ENCODE data around the gene ID3. TPM values are rescaled to one million over a fixed set of nuclear protein-coding genes. Genes with fewer than 3 reads are reported as not detected.

The ID3 gene
- total RNA-seq, 1 donor from 2014 or later, result 154 TPM

DNA sequence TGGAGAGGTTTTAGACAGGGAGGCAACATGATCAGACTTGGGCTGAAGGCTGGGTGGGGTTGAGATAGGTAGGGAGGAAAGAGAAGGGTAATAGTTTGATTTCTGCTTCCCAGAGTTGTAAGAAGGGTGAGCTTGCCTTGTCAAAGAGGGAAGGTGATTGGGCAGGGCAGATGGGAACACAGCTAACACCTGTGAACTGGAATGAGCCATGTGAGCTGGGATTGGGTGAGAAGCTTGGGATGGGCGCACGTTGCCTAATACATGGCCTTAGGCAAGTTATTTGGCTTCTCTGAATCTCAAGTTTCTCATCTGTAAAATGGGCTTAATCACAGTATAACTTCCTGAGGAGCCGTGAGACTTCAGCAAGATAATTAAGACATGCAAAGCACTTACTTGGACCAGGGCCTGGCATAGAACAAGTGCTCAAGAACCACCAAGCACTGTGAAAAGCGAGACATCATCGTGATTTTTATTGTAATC, 33.8 kb upstream of the ID3 start:
- TF ChIP-seq, protein P1, sequence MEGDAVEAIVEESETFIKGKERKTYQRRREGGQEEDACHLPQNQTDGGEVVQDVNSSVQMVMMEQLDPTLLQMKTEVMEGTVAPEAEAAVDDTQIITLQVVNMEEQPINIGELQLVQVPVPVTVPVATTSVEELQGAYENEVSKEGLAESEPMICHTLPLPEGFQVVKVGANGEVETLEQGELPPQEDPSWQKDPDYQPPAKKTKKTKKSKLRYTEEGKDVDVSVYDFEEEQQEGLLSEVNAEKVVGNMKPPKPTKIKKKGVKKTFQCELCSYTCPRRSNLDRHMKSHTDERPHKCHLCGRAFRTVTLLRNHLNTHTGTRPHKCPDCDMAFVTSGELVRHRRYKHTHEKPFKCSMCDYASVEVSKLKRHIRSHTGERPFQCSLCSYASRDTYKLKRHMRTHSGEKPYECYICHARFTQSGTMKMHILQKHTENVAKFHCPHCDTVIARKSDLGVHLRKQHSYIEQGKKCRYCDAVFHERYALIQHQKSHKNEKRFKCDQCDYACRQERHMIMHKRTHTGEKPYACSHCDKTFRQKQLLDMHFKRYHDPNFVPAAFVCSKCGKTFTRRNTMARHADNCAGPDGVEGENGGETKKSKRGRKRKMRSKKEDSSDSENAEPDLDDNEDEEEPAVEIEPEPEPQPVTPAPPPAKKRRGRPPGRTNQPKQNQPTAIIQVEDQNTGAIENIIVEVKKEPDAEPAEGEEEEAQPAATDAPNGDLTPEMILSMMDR (conservative IDR thresholded peaks at IDR 0.05; ENCODE audit: low read depth, low read length), result no peak
- DNase-seq (ENCODE audit: low read depth), result no peak
- H3K4me3 ChIP-seq (ENCODE audit: low read depth, low read length), result no peak overlapping the region

DNA sequence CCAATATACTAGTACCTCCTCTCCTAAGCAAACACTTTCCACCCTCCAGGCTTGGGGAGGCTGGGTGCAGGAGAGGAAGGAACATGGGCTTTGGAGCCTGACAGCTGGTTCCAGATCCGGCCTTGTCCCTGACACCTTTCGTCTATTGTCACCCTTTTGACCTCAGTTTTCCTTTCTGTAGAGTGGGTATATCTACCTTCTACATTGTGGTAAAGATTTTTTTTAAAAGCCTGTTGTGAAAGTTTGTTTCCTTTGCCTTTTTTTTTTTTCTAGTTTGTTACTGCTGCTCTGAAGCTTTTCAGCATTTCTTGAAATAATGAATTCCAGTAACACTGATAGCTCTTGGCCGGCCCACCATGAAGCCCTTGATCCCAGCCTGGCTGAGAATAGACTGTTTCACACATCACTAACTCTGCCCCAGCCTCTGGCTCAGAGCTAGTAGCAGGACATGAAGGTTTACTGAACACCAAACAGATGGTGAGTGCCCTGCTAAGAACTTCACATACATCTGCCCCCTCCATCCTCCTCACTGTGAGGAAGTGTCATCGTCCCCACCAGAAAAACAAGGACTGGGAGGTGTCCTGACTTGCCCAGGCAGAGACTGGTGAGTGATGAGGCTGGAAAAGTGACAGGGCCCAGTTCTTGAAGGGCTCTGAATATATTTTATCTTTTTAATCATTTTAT, 33.0 kb upstream of the ID3 start:
- TF ChIP-seq, protein P1 (conservative IDR thresholded peaks at IDR 0.05; ENCODE audit: low read depth, low read length), result no peak

DNA sequence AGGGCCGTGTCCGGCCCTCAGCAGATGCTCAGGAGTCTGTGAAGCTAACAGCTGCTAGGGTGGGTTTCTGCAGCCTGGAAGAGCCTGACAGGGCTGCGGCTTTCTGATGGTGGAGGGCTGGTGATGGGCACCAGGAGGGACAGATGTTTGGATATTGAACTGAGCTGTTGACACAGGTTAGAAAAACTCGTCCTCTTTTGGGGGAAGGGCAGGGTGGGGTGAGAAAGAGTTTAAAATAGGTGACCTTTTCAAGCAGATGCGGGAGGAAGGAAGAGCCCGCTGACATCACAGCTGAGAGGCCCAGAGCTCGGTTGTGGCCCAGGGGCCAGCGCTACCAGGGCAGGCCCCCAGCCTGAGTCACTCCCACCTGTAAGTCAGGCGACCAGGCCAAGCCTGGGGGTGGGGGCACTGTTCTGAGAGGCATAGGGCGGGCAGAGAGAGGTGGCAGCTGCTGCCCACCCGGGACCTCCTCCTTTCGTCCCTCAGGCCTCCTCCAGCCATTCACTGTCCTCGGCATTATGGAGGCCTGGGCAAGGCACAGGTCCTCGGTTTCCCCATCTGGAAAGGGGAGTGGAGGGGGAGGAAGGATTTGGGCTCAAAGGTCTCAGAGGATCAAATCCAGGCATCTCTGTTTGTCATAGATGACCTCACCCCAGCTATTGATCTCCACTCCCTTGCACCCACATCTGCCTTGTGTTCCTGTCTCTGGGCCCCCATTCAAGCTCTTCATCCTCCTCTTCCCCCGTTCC, 32.3 kb upstream of the ID3 start:
- TF ChIP-seq, protein P1 (conservative IDR thresholded peaks at IDR 0.05; ENCODE audit: low read depth, low read length), result no peak
- no peak overlapping the region for H3K4me3 ChIP-seq (ENCODE audit: low read depth, low read length)
- DNase-seq (ENCODE audit: low read depth), result no peak

More for the DNA sequence above, 33.0 kb upstream of the ID3 start:
- DNase-seq (ENCODE audit: low read depth), result no peak
- no peak overlapping the region for H3K4me3 ChIP-seq (ENCODE audit: low read depth, low read length)

GRCh38 chr1:23590058-23590783, 30.9 kb upstream of the ID3 start:
- H3K4me3 ChIP-seq (ENCODE audit: low read depth, low read length), result no peak overlapping the region
- no peak for DNase-seq (ENCODE audit: low read depth)
- TF ChIP-seq, protein P1 (conservative IDR thresholded peaks at IDR 0.05; ENCODE audit: low read depth, low read length), result no peak

GRCh38 chr1:23589585-23589986, 30.3 kb upstream of the ID3 start:
- TF ChIP-seq, protein P1 (conservative IDR thresholded peaks at IDR 0.05; ENCODE audit: low read depth, low read length), result no peak
- no peak overlapping the region for H3K4me3 ChIP-seq (ENCODE audit: low read depth, low read length)
- DNase-seq (ENCODE audit: low read depth), result no peak

- no peak overlapping the region for H3K4me3 ChIP-seq (ENCODE audit: low read depth, low read length)
- DNase-seq (ENCODE audit: low read depth), result no peak
- TF ChIP-seq, protein P1 (conservative IDR thresholded peaks at IDR 0.05; ENCODE audit: low read depth, low read length), result no peak
These were observed 29.6 kb upstream of the ID3 start for GRCh38 chr1:23588749-23589548.
